ENCODE results near the gene RESF1.

Gene RESF1

GRCh38 chr12:31961137-31961536 is 1.9 kb downstream of the RESF1 start:
- peak; percentile 15 for DNase-seq (ENCODE audit: low read depth, low spot score)

GRCh38 chr12:31962076-31962475 is 2.9 kb downstream of the RESF1 start:
- no peak for DNase-seq (ENCODE audit: low read depth, low spot score)

GRCh38 chr12:31964280-31964679 is 5.1 kb downstream of the RESF1 start:
- DNase-seq (ENCODE audit: low read depth, low spot score): no peak

- peak; percentile 41 for DNase-seq (ENCODE audit: low read depth, low spot score)
Observed at GRCh38 chr12:31965090-31965489, 5.9 kb downstream of the RESF1 start.

- no peak for DNase-seq (ENCODE audit: low read depth, low spot score)
Observed at GRCh38 chr12:31966558-31967205, 7.5 kb downstream of the RESF1 start.

GRCh38 chr12:31967539-31967938 is 8.3 kb downstream of the RESF1 start:
- no peak for DNase-seq (ENCODE audit: low read depth, low spot score)

- no peak for DNase-seq (ENCODE audit: low read depth, low spot score)
Observed at GRCh38 chr12:31970199-31970598, 11.0 kb downstream of the RESF1 start.

GRCh38 chr12:31973818-31974217 is 14.6 kb downstream of the RESF1 start:
- no peak for DNase-seq (ENCODE audit: low read depth, low spot score)

GRCh38 chr12:31974673-31975072 is 15.5 kb downstream of the RESF1 start:
- DNase-seq (ENCODE audit: low read depth, low spot score): no peak

- no peak for DNase-seq (ENCODE audit: low read depth, low spot score)
Observed at GRCh38 chr12:31984806-31985591, 25.8 kb downstream of the RESF1 start.

GRCh38 chr12:31985832-31986231 is 26.6 kb downstream of the RESF1 start:
- DNase-seq (ENCODE audit: low read depth, low spot score): no peak

- no peak for DNase-seq (ENCODE audit: low read depth, low spot score)
Observed at GRCh38 chr12:31989571-31990362, 30.6 kb downstream of the RESF1 start.

GRCh38 chr12:31991146-31991545 is 31.9 kb downstream of the RESF1 start:
- no peak for DNase-seq (ENCODE audit: low read depth, low spot score)

- no peak for DNase-seq (ENCODE audit: low read depth, low spot score)
Observed at GRCh38 chr12:31991815-31992214, 32.6 kb downstream of the RESF1 start.

GRCh38 chr12:31999692-32000091 is 40.5 kb downstream of the RESF1 start:
- DNase-seq (ENCODE audit: low read depth, low spot score): no peak

- no peak for DNase-seq (ENCODE audit: low read depth, low spot score)
Observed at GRCh38 chr12:32000373-32001005, 41.3 kb downstream of the RESF1 start.

- no peak for DNase-seq (ENCODE audit: low read depth, low spot score)
Observed at GRCh38 chr12:32002848-32003493, 43.8 kb downstream of the RESF1 start.

GRCh38 chr12:32003654-32004053 is 44.4 kb downstream of the RESF1 start:
- DNase-seq (ENCODE audit: low read depth, low spot score): no peak

GRCh38 chr12:32005496-32006125 is 46.4 kb downstream of the RESF1 start:
- DNase-seq (ENCODE audit: low read depth, low spot score): peak; percentile 71
